RWPE2 (cell line): ENCODE measurements around the gene MACF1.

Experiments used
- ATAC-seq: fragments of 200-7000 bp; cut with Tn5 transposase; 3 replicates; pipeline ENCODE4 v1.9.1; 2021; ENCODE audit warnings: low read depth
- DNase-seq: peaks from one replicate; pipeline ENCODE4 v3.0.0-alpha.2; 2020; ENCODE audit warnings: low spot score
- H3K27ac ChIP-seq: fragments of 450-650 bp; 2 replicates; pipeline ENCODE4 v1.5.1; 2017; ENCODE audit warnings: mild to moderate bottlenecking; ENCODE audit not compliant: poor library complexity, severe bottlenecking
- H3K27me3 ChIP-seq: fragments of 250-450 bp; sonication (Bioruptor Pico); 2 replicates; pipeline ENCODE4 v1.5.1; 2021; ENCODE audit warnings: mild to moderate bottlenecking, moderate library complexity; ENCODE audit not compliant: insufficient read depth, poor library complexity, severe bottlenecking
- H3K36me3 ChIP-seq: fragments of 250-450 bp; sonication (Bioruptor Pico); 2 replicates; pipeline ENCODE4 v1.5.1; 2020; ENCODE audit warnings: low read depth, mild to moderate bottlenecking, moderate library complexity
- H3K4me1 ChIP-seq: fragments of 250-450 bp; sonication (Bioruptor Pico); 2 replicates; pipeline ENCODE4 v1.5.1; 2021; ENCODE audit warnings: mild to moderate bottlenecking, moderate library complexity; ENCODE audit not compliant: insufficient read depth, poor library complexity, severe bottlenecking
- H3K4me3 ChIP-seq: fragments of 250-450 bp; sonication (Bioruptor Pico); 2 replicates; pipeline ENCODE4 v1.5.1; 2021; ENCODE audit warnings: mild to moderate bottlenecking, moderate library complexity; ENCODE audit not compliant: severe bottlenecking
- H3K9me3 ChIP-seq: fragments of 250-450 bp; sonication (Bioruptor Pico); 2 replicates; pipeline ENCODE4 v1.5.1; 2021; ENCODE audit warnings: mild to moderate bottlenecking, moderate library complexity; ENCODE audit not compliant: severe bottlenecking
- CTCF ChIP-seq: fragments of 450-650 bp; IDR thresholded peaks from one replicate; pipeline ENCODE4 v1.5.1; 2017; ENCODE audit warnings: mild to moderate bottlenecking, moderate library complexity; ENCODE audit not compliant: poor library complexity, severe bottlenecking

MACF1 gene

GRCh38 chr1:39413902-39414528 lies 209.5 kb downstream of the MACF1 start:
- Histone ChIP-seq H3K36me3 (peaks cover 44% of the 10 kb centered on the region), H3K4me1 (peaks cover 32% of the 10 kb centered on the region), H3K9me3 (no peaks in the 10 kb centered on the region), H3K27ac (no peak overlapping the region), H3K27me3 (no peaks in the 10 kb centered on the region), H3K4me3 (no peak overlapping the region)
- ATAC-seq (no peak), DNase-seq (no peak)
- no peak for TF ChIP-seq CTCF

DNA sequence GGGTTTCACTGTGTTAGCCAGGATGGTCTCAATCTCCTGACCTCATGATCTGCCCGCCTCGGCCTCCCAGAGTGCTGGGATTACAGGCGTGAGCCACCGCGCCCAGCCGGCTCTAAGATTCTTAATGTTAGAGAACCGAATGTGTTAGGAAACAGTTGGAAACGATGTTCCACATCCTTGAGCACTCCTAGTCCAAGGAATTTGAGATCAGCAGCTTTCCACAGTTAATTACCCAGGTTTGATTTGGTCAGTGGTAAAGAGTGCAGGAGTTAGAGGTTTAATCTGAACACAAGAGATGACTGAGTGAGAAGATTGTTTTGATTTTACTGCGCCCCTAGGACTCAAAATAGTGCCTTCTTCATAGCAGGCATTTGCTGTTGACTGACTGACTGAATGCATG lies 211.1 kb downstream of the MACF1 start:
- no peaks in the 10 kb centered on the region for H3K27me3 ChIP-seq
- H3K4me1 ChIP-seq, result peaks cover 25% of the 10 kb centered on the region
- H3K27ac ChIP-seq, result no peak overlapping the region
- no peak for ATAC-seq
- H3K4me3 ChIP-seq, result no peak overlapping the region
- no peak for DNase-seq
- peaks cover 55% of the 10 kb centered on the region for H3K36me3 ChIP-seq
- no peaks in the 10 kb centered on the region for H3K9me3 ChIP-seq
- TF ChIP-seq CTCF, result no peak

DNA sequence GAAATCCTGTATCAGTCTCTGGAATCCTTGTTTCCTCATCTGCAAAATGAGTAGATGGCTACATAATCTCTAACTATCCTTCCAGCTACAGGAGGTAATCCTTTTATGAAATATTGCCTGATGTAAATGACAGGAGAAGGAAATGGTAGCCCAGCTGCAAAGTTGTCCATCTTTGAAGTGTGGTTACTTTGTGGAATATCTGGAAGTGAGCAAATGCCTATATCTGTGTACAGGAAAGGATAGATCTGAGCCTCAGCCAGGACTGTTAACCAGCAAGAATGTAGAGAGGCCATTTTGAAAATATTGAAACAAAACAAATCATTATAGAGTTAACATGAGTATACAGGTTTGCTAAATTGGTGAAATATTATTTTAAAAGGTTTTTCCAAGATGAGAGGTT lies 212.1 kb downstream of the MACF1 start:
- Histone ChIP-seq H3K27me3 (no peaks in the 10 kb centered on the region), H3K9me3 (no peaks in the 10 kb centered on the region), H3K4me1 (peaks cover 15% of the 10 kb centered on the region), H3K36me3 (peaks cover 48% of the 10 kb centered on the region), H3K4me3 (no peak overlapping the region), H3K27ac (no peak overlapping the region)
- no peak for ATAC-seq
- no peak for DNase-seq
- TF ChIP-seq CTCF, result no peak

DNA sequence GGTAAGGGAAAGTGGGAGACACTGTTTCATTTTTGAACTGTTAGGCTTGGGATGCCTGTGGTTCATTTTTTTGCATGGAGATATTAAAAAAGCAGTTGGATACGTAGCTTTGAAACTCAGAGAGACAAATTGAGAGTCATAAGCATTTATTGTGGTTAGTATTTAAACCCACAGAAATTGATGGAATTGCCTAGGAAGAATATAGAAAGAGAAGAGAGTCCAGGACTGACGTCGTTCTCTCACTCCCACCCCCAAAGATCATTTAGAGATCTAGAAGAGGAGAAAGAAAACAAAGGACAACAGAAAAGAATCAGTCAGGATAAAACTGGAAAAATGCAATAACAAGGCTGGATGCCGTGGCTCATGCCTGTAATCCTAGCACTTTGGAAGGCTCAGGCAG lies 213.7 kb downstream of the MACF1 start:
- Histone ChIP-seq H3K9me3 (no peaks in the 10 kb centered on the region), H3K27ac (no peak overlapping the region), H3K36me3 (peaks cover 61% of the 10 kb centered on the region), H3K4me3 (no peak overlapping the region), H3K4me1 (peaks cover 15% of the 10 kb centered on the region), H3K27me3 (no peaks in the 10 kb centered on the region)
- TF ChIP-seq CTCF, result no peak
- no peak for ATAC-seq
- DNase-seq, result no peak

- no peak for DNase-seq
- H3K9me3 ChIP-seq, result no peaks in the 10 kb centered on the region
- H3K27ac ChIP-seq, result no peak overlapping the region
- H3K4me3 ChIP-seq, result no peak overlapping the region
- peaks cover 70% of the 10 kb centered on the region for H3K36me3 ChIP-seq
- ATAC-seq, result no peak
- no peaks in the 10 kb centered on the region for H3K27me3 ChIP-seq
- no peak for TF ChIP-seq CTCF
- peaks cover 4% of the 10 kb centered on the region for H3K4me1 ChIP-seq
These were observed 216.0 kb downstream of the MACF1 start for GRCh38 chr1:39420493-39420892.
